Neural progenitor cell (in vitro differentiated cells): ENCODE data around the gene TMEM164.

Source experiments
- EZH2phosphoT487 ChIP-seq: fragments of 200-600 bp; sonication (generic); IDR thresholded peaks from 2 replicates; pipeline ENCODE4 v1.6.1; 2017; ENCODE audit warnings: antibody characterized with exemption
- TF ChIP-seq, protein P1 (sequence below): fragments of 200-600 bp; sonication (generic); IDR thresholded peaks from 2 replicates; pipeline ENCODE4 v1.5.1; 2017; ENCODE audit warnings: antibody characterized with exemption, mild to moderate bottlenecking

GRCh38 chrX:110042496-110042895 is 39.6 kb downstream of the TMEM164 start:
- TF ChIP-seq, protein P1, sequence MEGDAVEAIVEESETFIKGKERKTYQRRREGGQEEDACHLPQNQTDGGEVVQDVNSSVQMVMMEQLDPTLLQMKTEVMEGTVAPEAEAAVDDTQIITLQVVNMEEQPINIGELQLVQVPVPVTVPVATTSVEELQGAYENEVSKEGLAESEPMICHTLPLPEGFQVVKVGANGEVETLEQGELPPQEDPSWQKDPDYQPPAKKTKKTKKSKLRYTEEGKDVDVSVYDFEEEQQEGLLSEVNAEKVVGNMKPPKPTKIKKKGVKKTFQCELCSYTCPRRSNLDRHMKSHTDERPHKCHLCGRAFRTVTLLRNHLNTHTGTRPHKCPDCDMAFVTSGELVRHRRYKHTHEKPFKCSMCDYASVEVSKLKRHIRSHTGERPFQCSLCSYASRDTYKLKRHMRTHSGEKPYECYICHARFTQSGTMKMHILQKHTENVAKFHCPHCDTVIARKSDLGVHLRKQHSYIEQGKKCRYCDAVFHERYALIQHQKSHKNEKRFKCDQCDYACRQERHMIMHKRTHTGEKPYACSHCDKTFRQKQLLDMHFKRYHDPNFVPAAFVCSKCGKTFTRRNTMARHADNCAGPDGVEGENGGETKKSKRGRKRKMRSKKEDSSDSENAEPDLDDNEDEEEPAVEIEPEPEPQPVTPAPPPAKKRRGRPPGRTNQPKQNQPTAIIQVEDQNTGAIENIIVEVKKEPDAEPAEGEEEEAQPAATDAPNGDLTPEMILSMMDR: no peak
- TF ChIP-seq EZH2phosphoT487: no peak
